ENCODE measurements around the gene ARL15. TPM values are rescaled to one million over a fixed set of nuclear protein-coding genes. Genes with fewer than 3 reads are reported as not detected.

ARL15 gene
- total and polyA plus RNA-seq, 9 of the 15 experiments (the other 6 are each of a cell fraction or from before 2014, with no cell fraction given) = 18.5 to 80.4 (median 57.0) TPM

DNA sequence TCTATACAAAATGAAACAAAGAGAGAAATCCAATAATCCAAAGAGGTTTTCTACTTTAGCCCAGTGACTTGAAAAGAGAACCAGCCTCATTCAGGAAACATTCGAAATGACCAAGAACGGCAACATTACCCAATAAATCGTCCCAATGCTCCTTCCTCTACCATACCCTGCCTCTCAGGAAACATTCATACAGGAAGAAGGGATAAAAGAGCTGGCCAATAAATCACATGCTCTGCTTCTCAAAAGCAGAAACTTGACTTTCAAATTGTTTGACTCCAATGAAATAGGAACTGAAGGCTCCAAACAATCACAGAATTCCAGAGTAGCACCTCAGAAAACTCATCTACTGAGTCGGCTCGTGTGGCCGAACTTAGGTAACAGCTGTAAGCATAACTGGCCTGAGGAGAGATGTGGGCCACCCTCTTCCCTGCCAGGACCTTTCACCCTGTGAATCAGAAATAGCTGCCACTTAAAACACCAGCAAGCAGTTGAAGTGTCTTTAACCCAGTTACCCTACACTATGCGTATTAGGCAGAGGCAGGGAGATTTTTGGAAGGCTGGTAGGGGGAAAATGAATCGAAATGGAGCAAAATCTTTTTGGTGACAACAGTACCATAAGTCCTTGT lies 14.6 kb downstream of the ARL15 start (continued):
- TF ChIP-seq AFF1 (IDR thresholded peaks at IDR 0.05; ENCODE audit: low read depth in 1 of 2, partially characterized antibody in 2 of 2) (peak in 1 of 2 experiments; percentile 81), CBFA2T2 (conservative IDR thresholded peaks at IDR 0.05) (no peak)

DNA sequence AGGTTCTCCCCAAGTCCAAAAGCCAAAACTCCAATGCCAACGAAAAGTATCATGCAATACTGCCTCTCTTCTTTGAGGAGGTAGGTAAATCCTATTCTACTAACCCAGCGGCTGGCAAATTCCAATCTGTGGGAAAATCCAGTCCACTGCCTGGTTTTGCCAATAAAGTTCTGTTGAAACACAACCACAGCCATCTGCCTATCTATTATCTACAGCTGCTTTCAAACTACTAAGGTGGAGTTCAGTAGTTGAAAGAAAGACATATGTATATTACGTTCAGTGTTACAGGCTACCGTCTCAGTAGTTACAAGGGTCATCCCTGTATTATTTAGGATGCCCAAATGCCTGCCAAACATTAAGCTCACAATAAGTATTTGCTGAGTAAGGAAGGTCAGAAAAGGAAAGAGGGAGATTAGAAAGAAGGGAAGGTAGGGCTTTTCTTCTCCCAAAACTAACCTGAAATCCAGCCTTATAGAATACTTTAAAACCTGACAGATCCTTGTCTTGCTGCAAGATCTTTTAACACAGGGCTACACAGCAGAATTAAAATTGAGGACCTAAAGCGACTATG lies 16.2 kb downstream of the ARL15 start:
- DNase-seq (ENCODE audit: extremely low read depth in 1 of 4, low spot score in 3 of 4) (peak; percentile 39 to 48 (median 44)), ATAC-seq (peak; percentile 68), FAIRE-seq (peak; percentile 73)
- H3K4me3 ChIP-seq = no peak overlapping the region
- no peaks in the 10 kb centered on the region for H3K9me3 ChIP-seq (replicated peaks; ENCODE audit: control insufficient read depth, insufficient read depth, low read depth, low read length)
- BruUV-seq (replicated peaks) = no TSS peak
- 17% methylated on average over 5 of the region's 5 CpGs for WGBS (ENCODE audit: insufficient coverage, low coverage, missing lambda C conversion rate)
- CTCF ChIA-PET (ENCODE audit: low intra/inter-chr PET ratio) = no interaction called here
- peak overlapping the region; percentile 28; the same call in 1 of the 2 replicates for H3K4me2 ChIP-seq (ENCODE audit: insufficient read depth, low read length)
- H3K27ac ChIP-seq (ENCODE audit: extremely low read depth, low read depth, low read length) = peak overlapping the region; percentile 39; the same call in 1 of the 3 replicates
- peaks cover 98% of the 10 kb centered on the region for H3K79me2 ChIP-seq (ENCODE audit: control insufficient read depth, insufficient read depth, low read length)
- H3K27me3 ChIP-seq (ENCODE audit: control insufficient read depth in 2 of 2, insufficient read depth in 2 of 2, low read length in 2 of 2) = no peaks in the 10 kb centered on the region
- no peaks in the 10 kb centered on the region for H3K36me3 ChIP-seq (ENCODE audit: control insufficient read depth, insufficient read depth, low read length)
- H3K9me1 ChIP-seq (ENCODE audit: control insufficient read depth, insufficient read depth, low read length) = no peaks in the 10 kb centered on the region
- peaks cover 13 to 44% of the 10 kb centered on the region in 2 experiments for H3K4me1 ChIP-seq (replicated peaks in 1 of 2; ENCODE audit: control insufficient read depth in 2 of 2, insufficient read depth in 2 of 2, low read length in 2 of 2)
- no peak overlapping the region; a peak in 1 of 4 replicates for H3K9ac ChIP-seq (ENCODE audit: insufficient read depth in 1 of 2, low read depth in 2 of 2, low read length in 2 of 2)
- peaks cover 31% of the 10 kb centered on the region for H4K20me1 ChIP-seq (replicated peaks; ENCODE audit: control insufficient read depth, insufficient read depth, low read length)
- in situ Hi-C loops (cut with MboI) = no loop called here
- intact Hi-C loops (cut with micrococcal nuclease) = loop anchor here (2.0 kb wide), 1 partner anchor 17 kb away; the partner anchor contains the start of gene ARL15
- POLR2A ChIA-PET = interaction anchor here (1.3 to 6.9 kb wide), 4 partner anchors 8 to 17 kb away, joined by 3 to 58 read pairs (median 7); partner anchors contain the start of gene ARL15
- H2AFZ ChIP-seq (ENCODE audit: low read depth, low read length) = no peak overlapping the region
- TF ChIP-seq HDAC8 (tag; IDR thresholded peaks at IDR 0.05) (no peak), ZNF280A (IDR thresholded peaks at IDR 0.05; ENCODE audit: low read depth, partially characterized antibody) (no peak), NR2F6 (CRISPR knock-in tag; IDR thresholded peaks at IDR 0.05) (no peak), HSF4 (CRISPR knock-in tag; IDR thresholded peaks at IDR 0.05; ENCODE audit: borderline replicate concordance) (no peak), ESRRB (CRISPR knock-in tag; IDR thresholded peaks at IDR 0.05; ENCODE audit: borderline replicate concordance) (no peak), HCFC1 (IDR thresholded peaks at IDR 0.05; ENCODE audit: low read depth, low read length) (no peak), EP300 (IDR thresholded peaks at IDR 0.05; ENCODE audit: low read length) (peak; percentile 74), SLC30A9 (CRISPR knock-in tag; IDR thresholded peaks at IDR 0.05) (no peak), FOS (IDR thresholded peaks at IDR 0.05; ENCODE audit: extremely low read depth, insufficient read length) (no peak), ZNF707 (CRISPR knock-in tag; conservative IDR thresholded peaks at IDR 0.05) (no peak), TOE1 (IDR thresholded peaks at IDR 0.05; ENCODE audit: borderline replicate concordance) (no peak), TOE1 (CRISPR knock-in tag; IDR thresholded peaks at IDR 0.05; ENCODE audit: borderline replicate concordance, low read depth) (no peak), ETV1 (tag; conservative IDR thresholded peaks at IDR 0.05; ENCODE audit: low read depth) (no peak)

Measured in K562 (cell line).